HG02884 (cell line): ENCODE results near the gene SLC16A12.
"Not testable (repeated sequence)": the region's sequence is repeated elsewhere in the genome, so short reads cannot be mapped to it uniquely, and the experiment has no call there.

Source experiments
- ATAC-seq: cut with Tn5 transposase; IDR thresholded peaks from one replicate; pipeline ENCODE4 v1.9.1; 2021; ENCODE audit warnings: mild to moderate bottlenecking, moderate library complexity; ENCODE audit not compliant: unreplicated experiment

The SLC16A12 gene

GRCh38 chr10:89393898-89394297 is 141.5 kb downstream of the SLC16A12 start:
- no peak for ATAC-seq

GRCh38 chr10:89392974-89393373 is 142.4 kb downstream of the SLC16A12 start:
- ATAC-seq, result peak; percentile 41

GRCh38 chr10:89391907-89392756 is 143.3 kb downstream of the SLC16A12 start, which contains the start of gene IFIT1:
Gene IFIT1, plus strand, starts transcription at chr10:89392623. Its CDS starts 90 bp downstream, at chr10:89392713.
- ATAC-seq, result peak; percentile 88

- not testable (repeated sequence) for ATAC-seq
Measured at GRCh38 chr10:89391226-89391576, 144.2 kb downstream of the SLC16A12 start.

- no peak for ATAC-seq
Measured at GRCh38 chr10:89390476-89391225, 144.7 kb downstream of the SLC16A12 start.

- ATAC-seq, result no peak
Measured at GRCh38 chr10:89389254-89389653, 146.1 kb downstream of the SLC16A12 start.

GRCh38 chr10:89388806-89389205 is 146.6 kb downstream of the SLC16A12 start:
- no peak for ATAC-seq

GRCh38 chr10:89384474-89385340 is 150.7 kb downstream of the SLC16A12 start:
- no peak for ATAC-seq

- no peak for ATAC-seq
Measured at GRCh38 chr10:89382757-89383156, 152.6 kb downstream of the SLC16A12 start.
